ENCODE measurements around the gene ZXDC.

ZXDC gene

GRCh38 chr3:126493739-126494138, 18.0 kb upstream of the ZXDC start:
- in situ Hi-C loops (cut with HindIII; ENCODE audit: low sequenced_read_pairs), result no loop called here

DNA sequence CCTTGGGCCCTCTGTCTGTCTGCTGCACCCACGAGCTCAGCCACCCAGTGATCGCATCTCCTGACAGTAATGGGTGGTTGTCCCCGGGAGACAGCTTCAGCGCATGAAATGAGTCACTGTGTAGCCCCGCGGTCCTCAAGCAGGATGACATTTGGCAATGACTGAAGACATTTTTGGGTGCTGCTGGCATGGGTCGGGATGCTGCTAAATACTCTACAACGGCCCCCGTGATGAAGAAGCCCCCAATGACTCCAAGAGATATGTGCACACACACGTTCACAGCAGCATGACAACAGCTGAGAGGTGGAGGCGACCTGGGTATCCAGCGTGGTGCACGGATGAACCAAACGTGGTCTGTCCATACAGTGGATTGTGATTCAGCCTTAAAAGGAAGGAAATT, 17.4 kb upstream of the ZXDC start:
- in situ Hi-C loops (cut with HindIII; ENCODE audit: low sequenced_read_pairs), result no loop called here

DNA sequence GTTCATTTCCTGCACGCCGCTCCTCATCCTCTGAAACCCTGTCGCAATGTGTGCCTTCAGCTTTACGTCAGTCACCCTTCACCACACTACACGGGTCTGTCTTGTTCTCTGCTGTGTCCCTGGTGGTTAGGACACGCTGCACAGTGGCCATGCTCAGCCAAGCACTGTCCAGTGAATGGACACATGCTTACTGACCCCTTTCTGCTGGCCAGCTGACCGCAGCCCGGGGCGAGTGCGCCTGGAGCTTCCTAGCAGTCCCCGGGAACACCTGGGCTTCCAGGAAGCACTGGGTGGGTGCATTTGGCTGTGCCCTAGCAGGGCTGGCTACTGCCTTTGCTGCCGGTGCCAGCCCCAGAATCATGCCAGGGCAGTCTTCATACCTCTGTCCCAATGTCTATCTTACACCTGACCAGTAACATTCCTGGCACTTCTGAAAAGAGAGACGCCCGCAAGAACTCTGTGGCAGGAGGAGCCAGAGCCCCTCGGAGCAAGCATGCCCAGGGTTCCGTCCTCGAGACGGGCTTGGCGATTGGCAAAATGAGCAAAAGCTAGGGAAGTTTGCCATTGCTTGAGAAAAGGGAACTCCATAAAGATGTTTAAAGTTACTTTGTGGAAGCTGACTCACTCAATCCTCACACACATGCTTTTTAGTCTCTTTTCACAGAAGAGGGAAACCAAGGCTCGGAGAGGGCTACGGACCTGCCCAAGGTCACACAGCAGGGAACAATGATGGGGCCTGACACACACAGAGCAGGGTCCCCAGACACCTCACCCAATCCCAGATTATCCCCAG, 15.7 kb upstream of the ZXDC start:
- in situ Hi-C loops (cut with HindIII; ENCODE audit: low sequenced_read_pairs), result no loop called here

- in situ Hi-C loops (cut with HindIII; ENCODE audit: low sequenced_read_pairs), result no loop called here
Measured at GRCh38 chr3:126490619-126491018, 14.9 kb upstream of the ZXDC start.

DNA sequence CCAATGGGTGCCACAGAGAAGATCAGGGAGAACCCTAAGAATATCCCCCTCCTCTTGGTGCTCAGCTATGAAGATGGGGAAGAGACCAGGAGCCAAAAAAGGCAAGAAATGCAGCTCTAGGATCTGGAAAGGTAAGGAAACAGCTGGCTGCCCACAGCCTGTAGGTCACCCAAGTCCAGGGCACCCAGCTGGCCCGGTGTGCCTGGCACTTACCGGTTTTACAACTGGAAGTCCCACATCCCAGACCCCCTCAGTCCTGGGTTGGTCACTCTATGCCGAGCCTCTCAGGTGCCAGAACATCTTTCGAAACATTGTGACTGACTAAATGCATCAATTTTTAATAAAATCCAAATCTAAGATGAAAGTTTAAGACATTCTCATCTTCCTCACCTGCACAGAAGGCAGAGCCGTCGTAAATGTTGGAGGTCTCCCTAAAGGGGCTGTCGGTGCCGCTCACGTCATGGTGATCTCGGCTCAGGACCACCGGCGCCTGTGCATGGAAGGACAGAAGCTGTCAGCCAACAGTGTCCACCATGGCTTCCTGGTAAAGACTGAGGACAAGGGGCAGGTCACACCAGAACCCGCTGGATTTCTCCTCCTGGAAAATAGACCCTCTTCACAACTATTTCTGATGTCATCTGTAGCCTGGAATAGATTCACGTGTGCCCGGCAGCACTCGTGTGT, 13.3 kb upstream of the ZXDC start:
- in situ Hi-C loops (cut with HindIII; ENCODE audit: low sequenced_read_pairs), result no loop called here

- in situ Hi-C loops (cut with HindIII; ENCODE audit: low sequenced_read_pairs), result no loop called here
Measured at GRCh38 chr3:126488185-126488584, 12.5 kb upstream of the ZXDC start.

DNA sequence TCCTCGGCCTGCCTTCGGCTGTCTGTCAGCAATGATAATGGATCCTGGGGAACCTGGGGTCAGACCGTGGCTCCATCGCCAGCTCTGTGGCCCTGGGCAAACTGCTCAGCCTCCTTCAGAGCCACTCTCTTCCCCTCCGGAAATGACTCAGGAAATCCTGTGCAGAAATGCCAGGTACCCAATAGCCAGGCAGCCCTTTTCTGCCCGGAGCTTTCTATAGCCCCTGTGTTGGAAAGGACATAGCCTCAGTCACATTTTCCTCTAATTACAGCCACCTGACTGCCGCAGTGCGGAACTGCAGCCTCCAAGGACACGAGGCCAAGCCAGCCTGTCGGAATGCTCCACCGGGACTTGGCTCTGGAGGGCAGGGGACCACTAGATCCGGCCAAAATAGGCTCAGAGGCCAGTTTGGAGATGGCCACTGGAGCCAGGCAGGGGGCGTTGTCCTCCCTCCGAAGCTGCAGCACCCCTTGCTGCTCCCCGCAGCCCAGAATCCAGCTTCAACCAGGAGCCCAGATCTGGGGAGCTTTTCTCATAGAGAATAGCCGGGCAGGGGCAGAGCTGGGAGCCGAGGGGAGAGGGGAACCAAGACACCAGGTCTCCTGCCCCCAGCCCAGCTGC, 11.6 kb upstream of the ZXDC start:
- in situ Hi-C loops (cut with HindIII; ENCODE audit: low sequenced_read_pairs), result no loop called here

GRCh38 chr3:126486360-126486847, 10.7 kb upstream of the ZXDC start:
- in situ Hi-C loops (cut with HindIII; ENCODE audit: low sequenced_read_pairs), result no loop called here

DNA sequence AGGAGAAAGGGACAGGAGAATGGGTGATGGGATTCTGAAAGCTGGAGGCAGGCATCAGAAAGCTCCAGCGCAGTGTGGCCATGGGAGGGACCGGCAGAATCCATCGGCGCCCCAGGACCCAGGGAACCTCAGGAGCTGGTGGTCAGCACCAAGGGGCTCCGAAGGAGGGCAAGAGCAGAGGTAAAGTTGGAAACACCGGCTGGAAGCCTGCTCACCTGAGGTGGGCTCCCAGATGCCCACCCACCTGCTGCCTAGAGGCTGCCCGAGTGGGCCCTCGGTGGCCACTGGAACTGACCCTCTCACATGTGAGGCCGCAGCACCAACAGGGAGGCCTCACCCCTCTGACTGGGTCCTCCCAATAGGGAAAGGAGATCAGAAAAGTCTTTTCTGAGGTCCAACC, 10.3 kb upstream of the ZXDC start:
- in situ Hi-C loops (cut with HindIII; ENCODE audit: low sequenced_read_pairs), result no loop called here

- in situ Hi-C loops (cut with HindIII; ENCODE audit: low sequenced_read_pairs), result no loop called here
Measured at GRCh38 chr3:126485176-126485897, 9.6 kb upstream of the ZXDC start.

DNA sequence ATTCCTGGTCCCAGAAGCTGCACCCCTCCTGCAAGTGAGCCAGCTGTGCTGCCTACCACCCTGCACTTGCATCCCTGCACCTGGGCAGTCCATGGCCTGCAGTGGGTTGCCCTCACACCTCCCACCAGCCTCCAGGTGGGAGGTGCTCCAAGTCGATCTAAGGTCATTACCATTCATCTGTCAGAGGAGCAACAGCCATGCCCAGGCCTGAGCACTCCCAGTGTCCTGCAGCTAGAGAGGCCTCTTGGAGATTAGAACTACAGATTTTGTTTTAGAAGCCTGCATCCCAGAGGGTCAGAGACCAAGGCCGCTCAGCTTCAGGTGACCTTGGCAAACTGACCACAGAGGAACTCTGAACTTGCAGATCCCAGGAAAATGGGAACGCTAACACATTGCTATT, 9.0 kb upstream of the ZXDC start:
- in situ Hi-C loops (cut with HindIII; ENCODE audit: low sequenced_read_pairs), result no loop called here

GRCh38 chr3:126484148-126484547, 8.5 kb upstream of the ZXDC start:
- in situ Hi-C loops (cut with HindIII; ENCODE audit: low sequenced_read_pairs), result no loop called here

DNA sequence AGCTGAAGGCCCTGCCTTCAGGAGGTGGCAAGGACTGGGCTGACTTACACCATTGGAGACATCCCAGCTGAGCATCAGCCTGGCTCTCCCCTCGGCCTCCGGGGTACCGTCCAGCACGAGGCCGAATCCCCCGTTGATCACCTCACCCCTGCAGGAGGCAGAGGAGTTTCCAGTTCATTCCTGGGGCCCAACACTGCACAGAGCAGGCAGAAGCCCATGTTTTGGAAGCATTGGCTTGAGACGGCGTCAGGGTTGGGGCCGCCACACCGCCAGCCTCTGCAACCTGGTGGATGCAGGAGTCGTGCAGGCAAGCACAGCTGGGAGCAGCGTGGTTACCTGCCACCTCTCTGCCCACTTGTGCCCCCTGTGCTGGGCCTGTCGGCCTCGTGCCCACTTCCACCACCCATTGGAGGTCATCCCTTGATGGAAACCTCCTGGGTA, 7.7 kb upstream of the ZXDC start:
- in situ Hi-C loops (cut with HindIII; ENCODE audit: low sequenced_read_pairs), result no loop called here

DNA sequence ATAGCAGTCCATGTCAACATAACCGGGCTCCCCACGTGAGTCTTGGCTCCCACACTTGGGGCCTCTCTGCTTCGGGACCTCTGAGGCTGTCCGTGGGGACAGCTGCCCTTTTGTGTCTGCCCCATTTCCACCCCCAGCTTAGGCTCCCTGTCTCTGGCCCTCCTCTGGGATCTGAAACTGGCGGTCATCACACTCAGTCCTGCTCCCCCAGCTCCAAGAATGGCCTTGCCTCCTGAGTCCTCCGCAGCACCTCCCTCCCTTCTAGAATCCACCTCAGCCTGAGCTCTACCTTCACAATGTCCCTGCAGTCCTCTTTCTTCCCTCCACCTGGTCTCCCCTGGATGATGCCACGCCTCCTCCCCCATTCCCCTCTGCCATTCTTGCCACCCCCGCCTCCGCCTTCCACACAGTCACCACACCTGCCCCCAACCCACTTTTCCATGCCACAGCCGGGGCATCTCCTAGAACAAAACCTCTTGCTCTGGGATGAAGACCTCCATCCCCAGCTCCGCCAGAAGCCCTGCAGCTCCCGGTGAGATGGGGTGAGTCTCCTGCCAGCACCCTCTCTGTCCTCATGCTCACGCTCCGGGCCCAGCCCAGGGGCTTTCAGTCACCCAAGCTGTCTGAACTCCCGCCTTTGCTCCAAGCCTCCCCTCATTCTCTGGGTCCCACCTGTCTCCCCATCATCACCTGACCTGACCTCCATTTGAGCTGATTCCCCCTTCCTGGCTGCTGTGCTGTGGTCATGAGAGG, 7.0 kb upstream of the ZXDC start:
- in situ Hi-C loops (cut with HindIII; ENCODE audit: low sequenced_read_pairs), result no loop called here

- in situ Hi-C loops (cut with HindIII; ENCODE audit: low sequenced_read_pairs), result no loop called here
Measured at GRCh38 chr3:126481808-126482502, 6.3 kb upstream of the ZXDC start.

DNA sequence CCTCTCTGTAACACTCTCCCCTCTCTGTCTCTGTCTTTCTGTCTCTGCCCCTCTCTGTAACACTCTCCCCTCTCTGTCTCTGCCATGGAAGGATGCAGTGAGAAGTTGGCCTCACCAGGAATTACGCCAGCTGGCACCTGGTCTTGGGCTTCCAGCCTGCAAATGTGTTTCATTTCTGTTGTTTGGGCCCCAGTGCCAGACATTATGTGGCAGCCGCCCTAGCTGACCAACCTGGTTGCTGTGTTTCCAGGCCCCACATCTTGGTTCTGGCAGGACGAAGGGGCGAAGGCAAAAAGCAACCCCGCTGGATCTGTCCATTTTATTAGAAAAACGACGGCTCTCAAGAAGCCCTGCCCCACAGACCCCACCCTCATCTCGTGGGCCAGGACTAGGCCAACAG, 5.2 kb upstream of the ZXDC start:
- in situ Hi-C loops (cut with HindIII; ENCODE audit: low sequenced_read_pairs), result no loop called here

DNA sequence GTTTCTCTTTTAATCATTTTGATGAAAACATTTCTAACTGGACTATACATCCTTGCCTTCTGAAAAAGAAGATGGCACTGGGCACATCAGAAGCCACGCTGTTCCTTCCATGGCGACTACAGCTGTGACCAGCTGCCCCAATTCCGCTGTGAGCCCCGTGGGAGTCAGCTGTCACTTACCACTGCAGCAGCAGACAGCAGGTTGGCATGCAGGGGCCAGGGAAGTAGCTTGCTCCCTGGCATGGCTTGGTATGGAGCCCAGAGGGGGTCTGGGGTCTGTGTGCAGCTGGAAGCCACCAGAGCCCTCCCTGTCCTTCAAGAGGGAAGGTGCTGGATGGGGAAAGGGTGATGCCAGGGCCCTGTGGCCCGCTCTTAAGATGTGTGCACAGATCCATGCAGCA, 4.5 kb upstream of the ZXDC start:
- in situ Hi-C loops (cut with HindIII; ENCODE audit: low sequenced_read_pairs), result no loop called here

GRCh38 chr3:126479642-126480041, 4.0 kb upstream of the ZXDC start:
- in situ Hi-C loops (cut with HindIII; ENCODE audit: low sequenced_read_pairs), result no loop called here

GRCh38 chr3:126478581-126479310, 3.1 kb upstream of the ZXDC start:
- in situ Hi-C loops (cut with HindIII; ENCODE audit: low sequenced_read_pairs), result no loop called here
